Erythroblast (primary cell): Measurements from ENCODE around the gene SRGAP1.
"Not testable (repeated sequence)": the region's sequence is repeated elsewhere in the genome, so short reads cannot be mapped to it uniquely, and the experiment has no call there.

Experiments used
- DNase-seq, 2 experiments: peaks; one replicate each; lab custom pipeline; 2025; lab: John Stamatoyannopoulos, UW
- GATA1 ChIP-seq: IDR thresholded peaks from 2 replicates; pipeline ENCODE4 v1.6.1; 2011; ENCODE audit warnings: low read depth, mild to moderate bottlenecking, control low read depth, low read length, moderate library complexity
- POLR2A ChIP-seq: IDR thresholded peaks from 2 replicates; pipeline ENCODE4 v1.6.1; 2011; ENCODE audit warnings: mild to moderate bottlenecking, low read length

Gene SRGAP1

DNA sequence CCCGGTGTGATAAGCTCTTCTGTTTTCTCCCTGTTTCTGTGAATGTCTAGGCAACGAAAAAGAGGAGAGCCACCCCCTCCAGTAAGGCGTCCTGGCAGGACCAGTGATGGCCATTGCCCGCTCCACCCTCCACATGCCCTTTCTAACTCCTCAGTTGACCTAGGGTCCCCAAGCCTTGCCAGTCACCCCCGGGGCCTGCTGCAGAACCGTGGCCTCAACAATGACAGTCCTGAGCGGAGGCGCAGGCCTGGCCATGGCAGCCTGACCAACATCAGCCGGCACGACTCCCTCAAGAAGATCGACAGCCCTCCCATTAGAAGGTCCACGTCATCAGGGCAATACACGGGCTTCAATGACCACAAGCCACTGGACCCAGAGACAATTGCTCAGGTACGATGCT lies 283.3 kb downstream of the SRGAP1 start:
- no peak for TF ChIP-seq GATA1
- DNase-seq: no peak

GRCh38 chr12:64128366-64128765 lies 283.9 kb downstream of the SRGAP1 start:
- TF ChIP-seq GATA1: no peak

GRCh38 chr12:64130476-64130875 lies 286.0 kb downstream of the SRGAP1 start:
- not testable (repeated sequence) for DNase-seq

More at GRCh38 chr12:64128366-64128765, 283.9 kb downstream of the SRGAP1 start:
- no peak for DNase-seq

- DNase-seq: not testable (repeated sequence)
These were observed 287.0 kb downstream of the SRGAP1 start for GRCh38 chr12:64131456-64131855.

GRCh38 chr12:64132672-64133071 lies 288.2 kb downstream of the SRGAP1 start:
- not testable (repeated sequence) for DNase-seq

GRCh38 chr12:64137117-64137516 lies 292.6 kb downstream of the SRGAP1 start:
- TF ChIP-seq GATA1: no peak
- DNase-seq: no peak

- TF ChIP-seq POLR2A (no peak), GATA1 (no peak)
- DNase-seq: no peak
These were observed 294.5 kb downstream of the SRGAP1 start for GRCh38 chr12:64139021-64139420.

DNA sequence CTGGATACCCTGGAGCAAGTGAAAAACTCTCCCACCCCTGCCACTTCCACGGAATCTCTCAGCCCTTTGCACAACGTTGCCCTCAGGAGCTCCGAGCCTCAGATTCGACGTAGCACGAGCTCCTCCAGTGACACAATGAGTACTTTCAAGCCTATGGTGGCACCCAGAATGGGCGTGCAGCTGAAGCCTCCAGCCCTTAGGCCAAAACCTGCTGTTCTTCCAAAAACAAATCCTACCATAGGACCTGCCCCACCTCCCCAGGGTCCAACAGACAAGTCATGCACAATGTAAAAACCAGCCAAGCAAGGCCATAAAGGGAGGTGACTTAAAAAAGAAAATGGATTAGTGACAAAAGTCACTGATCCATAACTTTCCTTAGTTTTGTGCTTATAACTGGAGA lies 297.9 kb downstream of the SRGAP1 start:
- TF ChIP-seq GATA1: no peak
- TF ChIP-seq POLR2A: no peak
- no peak for DNase-seq

DNA sequence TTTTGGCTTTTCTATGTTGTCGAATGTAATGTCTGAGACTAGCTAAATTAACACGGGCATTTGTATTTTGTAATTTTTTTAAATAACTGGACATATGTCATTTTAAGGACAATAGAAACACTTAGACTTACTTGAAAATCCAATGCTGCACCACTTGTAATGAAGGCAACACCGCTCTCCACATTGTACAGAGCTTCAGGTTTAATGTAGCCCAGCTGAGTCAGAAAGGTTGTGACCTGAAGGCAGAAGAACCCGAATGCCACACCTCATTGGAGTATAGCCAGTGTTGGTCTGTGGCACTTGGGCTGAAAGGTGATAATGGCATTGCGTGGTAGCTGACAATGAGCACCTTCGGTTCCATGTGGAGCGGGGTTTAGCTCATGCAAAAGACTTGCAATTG lies 298.3 kb downstream of the SRGAP1 start:
- no peak for DNase-seq
- TF ChIP-seq GATA1 (no peak), POLR2A (no peak)

DNA sequence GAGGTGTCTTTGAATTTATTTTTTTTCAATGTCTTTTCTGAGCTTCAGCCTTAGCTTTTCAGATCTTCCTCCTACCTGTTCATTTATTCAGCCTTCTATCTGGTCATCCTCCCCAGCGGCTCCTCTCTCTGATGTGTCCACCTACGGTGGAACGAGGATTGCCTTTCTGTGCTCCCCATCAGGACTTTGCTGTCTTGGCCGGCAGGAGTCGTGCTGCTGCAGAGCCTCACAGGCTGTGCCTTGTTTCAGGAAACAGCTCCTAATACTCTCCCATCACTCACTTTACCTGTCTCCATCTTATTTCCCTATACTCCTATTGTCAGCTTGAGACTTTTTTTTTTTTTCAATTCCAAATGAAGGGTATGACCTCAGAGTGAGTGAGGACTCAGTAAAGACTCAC lies 300.7 kb downstream of the SRGAP1 start:
- TF ChIP-seq POLR2A: no peak
- no peak for DNase-seq

GRCh38 chr12:64147011-64147631 lies 302.6 kb downstream of the SRGAP1 start:
- TF ChIP-seq GATA1 (no peak), POLR2A (no peak)
- no peak for DNase-seq

GRCh38 chr12:64147875-64148274 lies 303.4 kb downstream of the SRGAP1 start:
- TF ChIP-seq POLR2A (no peak), GATA1 (no peak)

DNA sequence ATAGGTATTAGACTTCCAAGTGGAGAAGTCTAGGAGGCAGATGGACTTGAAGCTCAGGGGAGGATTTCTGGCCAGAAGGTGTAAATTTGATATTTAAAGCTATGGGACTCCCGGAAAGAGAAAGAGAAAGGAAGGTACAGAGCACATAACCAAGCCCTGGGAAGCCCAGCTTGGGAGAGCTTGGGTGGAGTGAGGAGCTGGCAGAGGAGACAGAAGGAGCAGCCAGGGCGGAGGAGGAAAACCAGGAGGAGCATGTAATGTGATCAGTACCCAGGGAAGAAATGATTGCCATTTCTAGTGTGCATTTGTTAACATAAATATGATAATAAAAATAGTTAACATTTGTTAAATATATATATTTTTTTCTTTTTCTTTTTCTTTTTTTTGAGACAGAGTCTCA lies 310.2 kb downstream of the SRGAP1 start:
- TF ChIP-seq POLR2A (no peak), GATA1 (no peak)
- no peak for DNase-seq

More at GRCh38 chr12:64147875-64148274, 303.4 kb downstream of the SRGAP1 start:
- no peak for DNase-seq

DNA sequence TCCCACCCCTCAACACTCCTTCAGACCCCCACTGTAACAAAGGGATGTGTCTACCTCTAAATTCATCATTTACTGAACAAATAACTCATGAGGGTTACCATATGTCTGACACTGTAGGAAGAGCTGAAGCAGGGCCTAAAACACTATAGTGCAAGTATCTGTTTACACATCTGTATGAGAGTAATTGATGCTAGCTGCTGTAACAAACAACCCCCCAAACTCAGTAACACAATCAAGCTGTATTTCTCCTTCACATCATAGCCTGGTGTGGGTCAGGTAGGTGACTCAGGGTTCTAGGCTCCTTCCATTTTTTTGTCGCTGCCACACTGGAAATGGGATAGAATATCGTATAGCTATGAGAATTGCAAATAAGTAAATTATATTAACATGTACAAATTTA lies 312.6 kb downstream of the SRGAP1 start:
- TF ChIP-seq POLR2A: no peak
- TF ChIP-seq GATA1: no peak
- no peak for DNase-seq

GRCh38 chr12:64160021-64160710 lies 315.7 kb downstream of the SRGAP1 start:
- TF ChIP-seq GATA1: no peak
- TF ChIP-seq POLR2A: no peak
- no peak for DNase-seq
